Measurements from ENCODE around the gene HCN2.

DNA sequence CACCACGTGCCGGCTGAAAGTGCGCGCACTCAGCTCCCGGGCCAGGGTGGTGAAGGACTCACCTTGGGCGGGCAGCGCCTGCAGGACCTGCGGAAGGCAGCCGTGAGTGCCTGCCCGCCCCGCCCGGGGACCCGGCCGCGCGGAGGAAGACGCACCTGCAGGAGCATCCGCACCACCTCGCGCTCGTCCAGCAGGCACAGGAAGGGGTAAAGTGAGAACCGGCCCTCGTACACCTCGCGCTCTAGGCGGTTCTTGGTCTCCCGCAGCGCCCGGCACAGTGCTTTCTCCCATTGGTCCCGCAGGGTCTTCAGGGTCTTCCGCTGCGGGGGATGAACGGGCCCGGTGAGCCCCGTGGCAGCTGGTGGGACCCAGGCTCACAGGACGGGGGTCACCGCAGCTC lies 33.0 kb downstream of the HCN2 start:
- TF ChIP-seq POLR2AphosphoS5 (IDR thresholded peaks at IDR 0.05; ENCODE audit: borderline replicate concordance, low read depth, low read length) (no peak), EZH2 (IDR thresholded peaks at IDR 0.05) (no peak), FOXP2 (optimal IDR thresholded peaks at IDR 0.05; ENCODE audit: control extremely low read depth, extremely low read length, insufficient read depth) (no peak)

Data from SK-N-MC (cell line).